ENCODE data around the gene NFIA. TPM values are rescaled to one million over a fixed set of nuclear protein-coding genes. Genes with fewer than 3 reads are reported as not detected.
A peak's percentile ranks its signal among the peaks of the same experiment; 100 is the strongest.

NFIA gene
- total and polyA plus RNA-seq, 10 of the 15 experiments (the other 5 are each of a cell fraction or from before 2014, with no cell fraction given), result 0.10 to 0.16 TPM; not detected in 8

GRCh38 chr1:61240878-61241277 lies 158.5 kb downstream of the NFIA start (continued):
- TF ChIP-seq, protein P1, sequence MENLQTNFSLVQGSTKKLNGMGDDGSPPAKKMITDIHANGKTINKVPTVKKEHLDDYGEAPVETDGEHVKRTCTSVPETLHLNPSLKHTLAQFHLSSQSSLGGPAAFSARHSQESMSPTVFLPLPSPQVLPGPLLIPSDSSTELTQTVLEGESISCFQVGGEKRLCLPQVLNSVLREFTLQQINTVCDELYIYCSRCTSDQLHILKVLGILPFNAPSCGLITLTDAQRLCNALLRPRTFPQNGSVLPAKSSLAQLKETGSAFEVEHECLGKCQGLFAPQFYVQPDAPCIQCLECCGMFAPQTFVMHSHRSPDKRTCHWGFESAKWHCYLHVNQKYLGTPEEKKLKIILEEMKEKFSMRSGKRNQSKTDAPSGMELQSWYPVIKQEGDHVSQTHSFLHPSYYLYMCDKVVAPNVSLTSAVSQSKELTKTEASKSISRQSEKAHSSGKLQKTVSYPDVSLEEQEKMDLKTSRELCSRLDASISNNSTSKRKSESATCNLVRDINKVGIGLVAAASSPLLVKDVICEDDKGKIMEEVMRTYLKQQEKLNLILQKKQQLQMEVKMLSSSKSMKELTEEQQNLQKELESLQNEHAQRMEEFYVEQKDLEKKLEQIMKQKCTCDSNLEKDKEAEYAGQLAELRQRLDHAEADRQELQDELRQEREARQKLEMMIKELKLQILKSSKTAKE (IDR thresholded peaks at IDR 0.05; ENCODE audit: low read depth, poor library complexity, severe bottlenecking), result no peak
- TF ChIP-seq ZNF384 (IDR thresholded peaks at IDR 0.05; ENCODE audit: borderline replicate concordance, low read depth, low read length) (no peak), STAT1 (conservative IDR thresholded peaks at IDR 0.05) (no peak)

GRCh38 chr1:61241411-61241838 lies 159.1 kb downstream of the NFIA start:
- in situ Hi-C loops (cut with MboI) (no loop called here), intact Hi-C loops (cut with micrococcal nuclease; ENCODE audit: unreplicated experiment) (no loop called here)
- ATAC-seq (no peak), FAIRE-seq (no peak), DNase-seq (ENCODE audit: low read depth, low spot score) (no peak)
- H3K4me3 ChIP-seq, result no peak overlapping the region
- H4K20me1 ChIP-seq (ENCODE audit: control insufficient read depth, insufficient read depth), result no peaks in the 10 kb centered on the region
- H3K27me3 ChIP-seq (replicated peaks in 1 of 2; ENCODE audit: control insufficient read depth in 2 of 2, insufficient read depth in 2 of 2, low read length in 1 of 2), result no peaks in the 10 kb centered on the region
- H3K27ac ChIP-seq (ENCODE audit: control insufficient read depth, insufficient read depth), result no peak overlapping the region
- no peaks in the 10 kb centered on the region for H3K9me3 ChIP-seq (replicated peaks; ENCODE audit: control insufficient read depth, insufficient read depth, low read length)
- H3K4me2 ChIP-seq (ENCODE audit: control insufficient read depth, insufficient read depth), result no peak overlapping the region
- POLR2A ChIA-PET, result no interaction called here
- H3K4me1 ChIP-seq (ENCODE audit: control insufficient read depth, insufficient read depth, low read length), result no peaks in the 10 kb centered on the region
- WGBS (ENCODE audit: insufficient coverage, insufficient replicate concordance, low lambda C conversion rate, missing lambda C conversion rate), result 9% methylated on average over 4 of the region's 4 CpGs
- SMC1A ChIA-PET (ENCODE audit: uncharacterized antibody, unreplicated experiment), result no interaction called here
- no TSS peak for BruUV-seq (replicated peaks)
- H3K79me2 ChIP-seq (ENCODE audit: control insufficient read depth, insufficient read depth, low read length), result no peaks in the 10 kb centered on the region
- no peak overlapping the region for H3K9ac ChIP-seq (ENCODE audit: control insufficient read depth, insufficient read depth, low read length)
- no peak overlapping the region for H2AFZ ChIP-seq (ENCODE audit: control insufficient read depth, low read depth, low read length)
- H3K36me3 ChIP-seq (ENCODE audit: control insufficient read depth in 2 of 2, insufficient read depth in 2 of 2, low read length in 1 of 2), result no peaks in the 10 kb centered on the region
- RAD21 ChIA-PET (ENCODE audit: unreplicated experiment), result interaction anchor here (0.8 kb wide), 1 partner anchor 193 kb away, joined by 3 read pairs; no protein-coding TSS in a partner anchor
- TF ChIP-seq YY1 (IDR thresholded peaks at IDR 0.05; ENCODE audit: low read depth, low read length), result peak; percentile 71; the same call in 1 of the 2 replicates
- no peak for TF ChIP-seq RFX5 (IDR thresholded peaks at IDR 0.05; ENCODE audit: low read depth, low read length)
- CTCF ChIA-PET, result no interaction called here

Data from GM12878 (cell line).